DND-41 (cell line): ENCODE results near the gene SPATC1L.

Source experiments
- CTCF ChIP-seq: IDR thresholded peaks from 2 replicates; pipeline ENCODE4 v1.5.1; 2012; ENCODE audit warnings: borderline replicate concordance, low read length, moderate library complexity, mild to moderate bottlenecking; ENCODE audit not compliant: poor library complexity, severe bottlenecking; ENCODE audit errors: extremely low read depth
- EZH2 ChIP-seq: IDR thresholded peaks from 3 replicates; pipeline ENCODE4 v1.6.1; 2012; ENCODE audit warnings: borderline replicate concordance, low read depth, mild to moderate bottlenecking, moderate library complexity, low read length, inconsistent platforms; ENCODE audit not compliant: severe bottlenecking

GRCh38 chr21:46219591-46220239 lies 35.5 kb upstream of the SPATC1L start:
- TF ChIP-seq CTCF (no peak), EZH2 (no peak)
